HG03457 (cell line): Measurements from ENCODE around the gene PAX3.

Experiments used
- ATAC-seq: cut with Tn5 transposase; IDR thresholded peaks from one replicate; pipeline ENCODE4 v1.9.1; 2021; ENCODE audit warnings: moderate number of reproducible peaks; ENCODE audit not compliant: unreplicated experiment

PAX3 gene

GRCh38 chr2:222271854-222272253, 26.9 kb downstream of the PAX3 start:
- no peak for ATAC-seq

DNA sequence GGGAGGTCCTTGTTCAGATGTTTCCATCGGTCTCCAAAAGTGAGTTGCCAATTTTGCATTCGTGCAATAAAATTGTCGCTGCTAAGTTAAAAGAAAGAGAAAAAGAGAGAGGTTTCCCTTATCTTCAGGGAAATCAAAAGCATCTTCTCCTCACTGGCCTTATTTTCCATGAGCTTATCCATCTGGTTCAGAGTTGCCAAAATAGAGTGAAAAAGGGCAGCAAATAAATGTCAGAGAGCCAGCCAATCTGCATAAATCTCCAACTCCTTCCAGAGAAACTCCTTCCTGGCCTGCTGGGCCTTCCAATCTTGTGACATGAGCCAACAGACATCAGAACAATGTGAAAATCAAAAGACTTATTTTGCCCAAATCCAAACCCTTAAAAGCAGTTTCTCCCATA, 28.4 kb downstream of the PAX3 start:
- no peak for ATAC-seq

GRCh38 chr2:222269132-222269531, 29.7 kb downstream of the PAX3 start:
- no peak for ATAC-seq

- no peak for ATAC-seq
Measured at GRCh38 chr2:222268311-222268990, 30.3 kb downstream of the PAX3 start.

DNA sequence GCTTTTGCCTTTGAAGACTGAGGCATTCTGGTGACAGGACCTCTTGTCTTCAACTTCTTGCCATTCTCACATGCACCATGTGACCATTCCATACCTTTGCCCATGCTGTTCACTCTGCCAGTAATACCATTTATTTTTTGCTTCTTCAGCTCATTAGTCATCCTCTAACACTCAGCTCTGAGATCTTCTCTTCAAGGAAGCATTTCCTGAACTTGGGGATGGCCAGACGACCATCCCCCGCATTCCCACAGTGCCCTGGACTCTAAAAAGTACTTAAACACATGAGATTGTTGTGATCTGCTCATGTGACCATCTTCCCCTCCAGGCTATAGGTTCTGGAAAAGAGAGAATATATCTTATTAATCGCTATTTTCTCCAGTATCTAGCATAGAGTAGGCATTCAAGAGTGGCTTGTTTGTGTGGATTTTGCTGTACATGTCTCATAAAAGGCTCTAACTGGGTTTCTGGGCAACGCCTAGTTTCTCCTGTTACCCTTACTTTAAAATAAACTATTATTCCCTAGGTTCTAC, 33.9 kb downstream of the PAX3 start:
- no peak for ATAC-seq

- ATAC-seq = no peak
Measured at GRCh38 chr2:222261504-222261903, 37.3 kb downstream of the PAX3 start.

GRCh38 chr2:222257645-222258044, 41.2 kb downstream of the PAX3 start:
- no peak for ATAC-seq

DNA sequence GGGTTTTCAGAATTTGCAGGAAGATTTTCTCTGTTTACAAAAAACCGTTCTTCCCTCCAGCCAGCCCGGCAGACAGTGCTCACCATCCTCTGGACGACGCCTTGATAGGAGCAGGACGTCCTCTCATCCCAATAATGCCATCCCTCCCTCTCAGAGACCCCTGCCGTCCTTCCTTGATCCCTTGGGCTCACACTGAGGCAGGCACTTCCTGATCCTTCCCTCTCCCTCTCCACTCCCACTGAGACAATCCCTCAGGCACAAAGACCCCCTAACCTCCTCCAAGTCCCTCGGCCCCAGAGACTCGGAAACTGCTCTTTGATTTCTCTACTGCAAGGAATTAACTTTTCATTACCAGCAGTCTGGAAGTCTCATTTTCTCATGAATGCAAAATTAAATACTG, 42.5 kb downstream of the PAX3 start:
- ATAC-seq = no peak

- ATAC-seq = no peak
Measured at GRCh38 chr2:222255090-222255489, 43.7 kb downstream of the PAX3 start.

- no peak for ATAC-seq
Measured at GRCh38 chr2:222250313-222250712, 48.5 kb downstream of the PAX3 start.

GRCh38 chr2:222249444-222249843, 49.4 kb downstream of the PAX3 start:
- no peak for ATAC-seq

- ATAC-seq = no peak
Measured at GRCh38 chr2:222248818-222249217, 50.0 kb downstream of the PAX3 start.

DNA sequence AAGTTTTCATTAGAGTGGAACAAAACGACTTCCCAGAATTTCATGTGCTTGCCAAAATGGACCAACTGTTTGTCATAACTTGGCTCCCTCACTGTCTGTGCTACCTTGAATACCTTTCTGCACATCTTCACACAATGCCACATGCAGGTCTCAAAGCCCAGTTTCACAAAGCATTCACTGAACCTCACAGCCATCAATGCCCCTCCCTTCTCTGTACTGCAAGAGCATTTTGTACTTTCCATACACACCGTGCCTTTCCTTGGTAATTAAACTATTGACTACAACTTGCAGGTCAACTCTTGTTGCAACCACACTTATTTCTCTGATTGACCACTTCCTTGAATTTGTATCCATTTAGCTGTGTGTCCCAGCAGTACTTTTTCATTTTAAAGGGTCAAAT, 50.5 kb downstream of the PAX3 start:
- no peak for ATAC-seq

DNA sequence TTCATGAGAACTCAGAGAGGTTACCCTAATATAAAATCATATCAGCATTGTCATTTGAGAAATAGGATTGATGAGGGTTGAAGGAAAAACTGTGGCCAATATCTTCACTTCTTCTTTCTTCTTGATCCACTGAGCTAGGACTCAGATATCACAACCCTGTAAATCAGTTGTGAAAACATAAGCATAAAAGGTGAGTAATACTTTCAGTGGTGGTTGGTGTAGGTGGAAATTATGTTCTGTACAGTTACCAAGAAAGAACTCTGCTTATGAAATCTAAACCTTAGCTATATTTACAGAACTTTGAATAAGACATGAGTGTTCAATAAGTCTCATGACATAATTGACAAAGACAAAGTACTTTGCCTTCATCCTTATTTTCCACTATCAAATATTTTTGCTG, 56.3 kb downstream of the PAX3 start:
- peak; percentile 71 for ATAC-seq

DNA sequence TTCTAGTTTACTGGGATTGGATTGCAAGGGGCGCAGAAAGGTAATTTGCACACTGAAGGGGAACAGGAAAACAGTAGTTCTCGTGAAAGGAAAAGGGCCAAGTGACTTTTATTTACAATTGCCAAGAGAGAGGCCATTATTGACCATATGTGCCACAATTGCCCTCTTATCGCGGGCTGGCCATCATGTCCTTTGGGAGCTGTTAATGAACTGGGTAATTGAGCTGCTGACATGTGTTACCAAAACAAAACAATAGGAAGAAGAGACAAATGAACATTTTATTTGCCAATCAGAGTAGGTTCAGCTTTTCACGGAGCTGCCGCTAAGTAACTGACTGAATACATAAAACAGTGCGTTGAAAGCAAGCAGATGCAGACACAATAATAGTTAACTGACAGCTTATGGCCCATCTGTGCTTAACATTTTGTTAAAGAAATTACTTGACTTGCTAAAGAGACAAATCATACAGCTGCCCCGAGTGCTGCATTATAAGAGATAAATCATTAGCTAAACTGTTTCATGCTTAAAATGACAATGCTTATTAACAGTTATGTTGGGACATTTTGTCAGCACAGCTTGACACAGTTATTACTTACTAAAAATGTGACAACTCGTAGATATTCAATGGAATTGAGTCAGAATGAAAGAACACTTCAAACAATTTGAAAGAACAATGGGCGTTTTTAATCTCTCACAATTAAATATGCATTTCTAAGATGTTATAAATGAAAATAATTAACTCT, 57.5 kb downstream of the PAX3 start:
- no peak for ATAC-seq

GRCh38 chr2:222240676-222241049, 58.1 kb downstream of the PAX3 start:
- ATAC-seq = no peak

GRCh38 chr2:222239945-222240675, 58.7 kb downstream of the PAX3 start:
- no peak for ATAC-seq

DNA sequence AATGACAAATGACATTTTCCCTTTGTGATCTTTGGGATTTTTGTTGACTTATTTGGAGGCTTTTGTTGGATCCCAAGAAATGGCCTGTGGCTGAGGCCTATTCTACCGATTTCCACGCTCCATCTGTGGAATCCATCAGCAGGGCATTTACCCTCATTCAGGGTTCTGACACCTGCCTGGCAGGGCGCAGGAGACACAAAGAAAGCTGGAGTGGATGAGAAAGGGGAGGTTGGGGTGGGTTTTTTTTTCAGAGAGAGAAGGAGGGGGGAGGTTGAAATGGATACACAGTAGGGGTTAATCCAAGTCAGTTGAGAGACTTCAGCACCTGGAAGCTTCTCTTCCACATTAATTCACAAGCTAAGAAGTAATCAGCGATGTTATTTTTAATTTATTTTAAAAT, 59.7 kb downstream of the PAX3 start:
- ATAC-seq = no peak

GRCh38 chr2:222238072-222238471, 60.7 kb downstream of the PAX3 start:
- no peak for ATAC-seq

DNA sequence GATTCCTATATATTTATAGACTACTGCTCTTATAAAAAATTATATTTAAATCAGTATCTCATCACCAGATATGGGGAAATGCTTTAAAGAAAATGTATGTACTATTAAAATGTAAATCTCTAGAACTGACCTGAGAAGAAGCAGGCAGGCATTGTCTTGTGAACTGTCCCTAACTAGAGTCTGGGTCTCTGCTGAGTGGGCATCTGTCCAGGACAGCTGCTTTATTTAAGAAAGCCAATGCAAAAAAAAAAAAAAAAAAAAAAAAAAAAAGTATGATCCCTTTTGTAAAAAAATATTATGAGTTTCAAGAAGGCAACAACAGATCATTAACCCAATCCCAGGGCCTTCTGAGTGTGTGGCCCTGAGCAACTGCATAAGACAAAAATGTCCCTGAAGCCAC, 66.0 kb downstream of the PAX3 start:
- no peak for ATAC-seq

DNA sequence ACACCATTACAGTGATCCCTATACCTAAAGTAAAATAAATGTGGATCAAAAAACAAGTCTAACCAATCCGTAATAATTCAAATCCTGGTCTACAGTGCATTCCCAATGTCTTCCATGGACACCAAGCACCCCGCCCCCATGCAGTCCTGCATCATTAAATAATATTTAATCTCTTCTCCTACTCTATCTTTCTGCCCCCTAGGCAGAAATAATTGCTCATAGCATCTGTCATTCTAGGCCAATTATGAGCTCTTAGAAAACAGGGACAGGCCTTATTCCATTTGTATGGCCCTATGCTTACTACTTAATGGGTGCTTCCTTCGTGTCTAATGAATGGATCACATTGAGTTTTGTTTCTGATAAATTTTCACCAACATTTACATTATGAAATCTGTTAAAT, 66.4 kb downstream of the PAX3 start:
- ATAC-seq = no peak

- ATAC-seq = no peak
Measured at GRCh38 chr2:222228054-222228453, 70.7 kb downstream of the PAX3 start.
